Endothelial cell of umbilical vein (primary cell): ENCODE measurements around the gene SMIM14.
"Not testable (repeated sequence)": the region's sequence is repeated elsewhere in the genome, so short reads cannot be mapped to it uniquely, and the experiment has no call there.

Experiments
- FOS ChIP-seq: IDR thresholded peaks from 2 replicates; pipeline ENCODE4 v1.6.1; 2011; ENCODE audit warnings: mild to moderate bottlenecking, low read length, moderate library complexity, borderline replicate concordance; ENCODE audit not compliant: insufficient read depth
- MAX ChIP-seq: IDR thresholded peaks from 2 replicates; pipeline ENCODE4 v1.6.1; 2011; ENCODE audit not compliant: insufficient read depth, insufficient read length
- MYC ChIP-seq: IDR thresholded peaks from one replicate; pipeline ENCODE4 v1.6.1; 2011; ENCODE audit warnings: mild to moderate bottlenecking, low read depth, low read length
- POLR2A ChIP-seq: IDR thresholded peaks from 2 replicates; pipeline ENCODE4 v1.6.1; 2012; ENCODE audit warnings: low read depth, mild to moderate bottlenecking, control low read depth, low read length
- POLR2AphosphoS5 ChIP-seq: IDR thresholded peaks from 2 replicates; pipeline ENCODE4 v1.6.1; 2012; ENCODE audit warnings: low read depth, mild to moderate bottlenecking, control low read depth, low read length, moderate library complexity; ENCODE audit not compliant: insufficient read depth
- TF ChIP-seq, protein P1 (sequence below), 2 donors: IDR thresholded peaks; 1 replicate in 1 of 2; 2 replicates in 1 of 2; pipeline ENCODE4 v1.5.1; 2011; ENCODE audit warnings: low read length in 2 of 2, mild to moderate bottlenecking in 2 of 2, moderate library complexity in 2 of 2, control low read depth in 1 of 2, inconsistent platforms in 1 of 2, low read depth in 1 of 2; ENCODE audit not compliant: insufficient read depth in 1 of 2; ENCODE audit errors: extremely low read depth in 1 of 2

DNA sequence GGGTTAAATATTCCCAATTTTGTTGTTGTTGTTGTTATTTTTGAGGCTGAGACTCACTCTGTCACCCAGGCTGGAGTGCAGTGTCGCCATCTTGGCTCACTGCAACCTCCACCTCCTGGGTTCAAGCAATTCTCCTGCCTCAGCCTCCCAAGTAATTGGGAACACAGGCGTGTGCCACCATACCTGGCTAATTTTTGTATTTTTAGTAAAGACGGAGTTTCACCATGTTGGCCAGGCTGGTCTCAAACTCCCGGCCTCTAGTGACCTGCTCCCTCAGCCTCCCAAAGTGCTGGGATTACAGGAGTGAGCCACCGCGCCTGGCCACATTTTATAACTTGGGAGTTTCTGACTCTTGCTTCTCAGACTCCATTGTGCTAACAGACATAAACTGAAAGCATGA, 22.6 kb downstream of the SMIM14 start:
- TF ChIP-seq, protein P1, sequence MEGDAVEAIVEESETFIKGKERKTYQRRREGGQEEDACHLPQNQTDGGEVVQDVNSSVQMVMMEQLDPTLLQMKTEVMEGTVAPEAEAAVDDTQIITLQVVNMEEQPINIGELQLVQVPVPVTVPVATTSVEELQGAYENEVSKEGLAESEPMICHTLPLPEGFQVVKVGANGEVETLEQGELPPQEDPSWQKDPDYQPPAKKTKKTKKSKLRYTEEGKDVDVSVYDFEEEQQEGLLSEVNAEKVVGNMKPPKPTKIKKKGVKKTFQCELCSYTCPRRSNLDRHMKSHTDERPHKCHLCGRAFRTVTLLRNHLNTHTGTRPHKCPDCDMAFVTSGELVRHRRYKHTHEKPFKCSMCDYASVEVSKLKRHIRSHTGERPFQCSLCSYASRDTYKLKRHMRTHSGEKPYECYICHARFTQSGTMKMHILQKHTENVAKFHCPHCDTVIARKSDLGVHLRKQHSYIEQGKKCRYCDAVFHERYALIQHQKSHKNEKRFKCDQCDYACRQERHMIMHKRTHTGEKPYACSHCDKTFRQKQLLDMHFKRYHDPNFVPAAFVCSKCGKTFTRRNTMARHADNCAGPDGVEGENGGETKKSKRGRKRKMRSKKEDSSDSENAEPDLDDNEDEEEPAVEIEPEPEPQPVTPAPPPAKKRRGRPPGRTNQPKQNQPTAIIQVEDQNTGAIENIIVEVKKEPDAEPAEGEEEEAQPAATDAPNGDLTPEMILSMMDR (IDR thresholded peaks at IDR 0.05; ENCODE audit: extremely low read depth in 1 of 2, insufficient read depth in 1 of 2, low read depth in 1 of 2, low read length in 2 of 2) = not testable (repeated sequence)
- TF ChIP-seq MYC, FOS, POLR2A, POLR2AphosphoS5, MAX: not testable (repeated sequence)
